ENCODE data around the gene AP2A1.

Gene AP2A1

GRCh38 chr19:49792829-49793560, 26.2 kb downstream of the AP2A1 start (continued):
- TF ChIP-seq PATZ1 (CRISPR knock-in tag; IDR thresholded peaks at IDR 0.05; ENCODE audit: borderline replicate concordance) (no peak), RARB (CRISPR knock-in tag; IDR thresholded peaks at IDR 0.05) (no peak), ZNF70 (CRISPR knock-in tag; IDR thresholded peaks at IDR 0.05) (no peak), CSDC2 (CRISPR knock-in tag; IDR thresholded peaks at IDR 0.05) (no peak), ZFP30 (CRISPR knock-in tag; IDR thresholded peaks at IDR 0.05) (no peak), ARNTL (CRISPR knock-in tag; IDR thresholded peaks at IDR 0.05; ENCODE audit: borderline replicate concordance, low read depth) (no peak), ISL1 (CRISPR knock-in tag; IDR thresholded peaks at IDR 0.05) (no peak), TOX (CRISPR knock-in tag; IDR thresholded peaks at IDR 0.05; ENCODE audit: borderline replicate concordance) (no peak), ZFP3 (CRISPR knock-in tag; IDR thresholded peaks at IDR 0.05) (no peak), OSR1 (CRISPR knock-in tag; IDR thresholded peaks at IDR 0.05) (no peak), CREB5 (CRISPR knock-in tag; IDR thresholded peaks at IDR 0.05; ENCODE audit: low read depth) (no peak), POU6F1 (CRISPR knock-in tag; IDR thresholded peaks at IDR 0.05; ENCODE audit: borderline replicate concordance, low read depth) (no peak)

GRCh38 chr19:49793561-49793840, 26.7 kb downstream of the AP2A1 start:
- TF ChIP-seq ZFP30 (CRISPR knock-in tag; IDR thresholded peaks at IDR 0.05) (no peak), PPARA (CRISPR knock-in tag; IDR thresholded peaks at IDR 0.05; ENCODE audit: borderline replicate concordance) (no peak), OSR1 (CRISPR knock-in tag; IDR thresholded peaks at IDR 0.05) (no peak), ISL1 (CRISPR knock-in tag; IDR thresholded peaks at IDR 0.05) (no peak), POU6F1 (CRISPR knock-in tag; IDR thresholded peaks at IDR 0.05; ENCODE audit: borderline replicate concordance, low read depth) (no peak)
- peak; percentile 13; the same call in 1 of the 3 replicates for ATAC-seq

- no peak for ATAC-seq
- TF ChIP-seq GLIS3 (CRISPR knock-in tag; IDR thresholded peaks at IDR 0.05) (no peak), POU6F1 (CRISPR knock-in tag; IDR thresholded peaks at IDR 0.05; ENCODE audit: borderline replicate concordance, low read depth) (no peak), RARB (CRISPR knock-in tag; IDR thresholded peaks at IDR 0.05) (no peak), OSR1 (CRISPR knock-in tag; IDR thresholded peaks at IDR 0.05) (no peak), BACH2 (CRISPR knock-in tag; IDR thresholded peaks at IDR 0.05; ENCODE audit: borderline replicate concordance) (no peak), ZC3H10 (CRISPR knock-in tag; IDR thresholded peaks at IDR 0.05) (no peak), PPARA (CRISPR knock-in tag; IDR thresholded peaks at IDR 0.05; ENCODE audit: borderline replicate concordance) (no peak), ZNF565 (CRISPR knock-in tag; conservative IDR thresholded peaks at IDR 0.05; ENCODE audit: low read depth) (no peak), SNAI2 (CRISPR knock-in tag; IDR thresholded peaks at IDR 0.05) (no peak), TOX (CRISPR knock-in tag; IDR thresholded peaks at IDR 0.05; ENCODE audit: borderline replicate concordance) (no peak), PATZ1 (CRISPR knock-in tag; IDR thresholded peaks at IDR 0.05; ENCODE audit: borderline replicate concordance) (no peak), TSHZ2 (CRISPR knock-in tag; IDR thresholded peaks at IDR 0.05) (no peak), ZFP30 (CRISPR knock-in tag; IDR thresholded peaks at IDR 0.05) (no peak), ZFP3 (CRISPR knock-in tag; IDR thresholded peaks at IDR 0.05) (no peak), CSRNP3 (CRISPR knock-in tag; IDR thresholded peaks at IDR 0.05) (no peak), ARNTL (CRISPR knock-in tag; IDR thresholded peaks at IDR 0.05; ENCODE audit: borderline replicate concordance, low read depth) (no peak), CSDC2 (CRISPR knock-in tag; IDR thresholded peaks at IDR 0.05) (no peak), ESRRG (CRISPR knock-in tag; IDR thresholded peaks at IDR 0.05) (no peak)
Observed at GRCh38 chr19:49795615-49796014, 28.8 kb downstream of the AP2A1 start.

Measured in SK-N-SH treated with all-trans-retinoic acid at 6 μM for 48 hours (cell line).